Right lobe of liver (tissue), 4 donors: ENCODE data around the gene BCL2.

ENCODE experiments used
- POLR2A ChIP-seq: fragments of 450-650 bp; IDR thresholded peaks from one replicate; pipeline ENCODE4 v1.6.1; 2017; ENCODE audit warnings: antibody characterized with exemption, mild to moderate bottlenecking
- TF ChIP-seq, protein P1 (sequence below), 4 donors: fragments of 200-600 bp in 3 of 4; fragments of 450-650 bp in 1 of 4; IDR thresholded peaks; one replicate each; pipeline versions ENCODE4 v1.5.1 to v1.8.0; 2016 to 2022; ENCODE audit warnings: antibody characterized with exemption in 4 of 4, mild to moderate bottlenecking in 2 of 4
- donor health status: DM: no; HTN: no; CAD: no.
- donor health status: DM: no; HTN: no; CAD: no.
- donor health status: DM: no; HTN: yes; CAD: no.

GRCh38 chr18:63366213-63367052 is 46.9 kb upstream of the BCL2 start:
- TF ChIP-seq, protein P1, sequence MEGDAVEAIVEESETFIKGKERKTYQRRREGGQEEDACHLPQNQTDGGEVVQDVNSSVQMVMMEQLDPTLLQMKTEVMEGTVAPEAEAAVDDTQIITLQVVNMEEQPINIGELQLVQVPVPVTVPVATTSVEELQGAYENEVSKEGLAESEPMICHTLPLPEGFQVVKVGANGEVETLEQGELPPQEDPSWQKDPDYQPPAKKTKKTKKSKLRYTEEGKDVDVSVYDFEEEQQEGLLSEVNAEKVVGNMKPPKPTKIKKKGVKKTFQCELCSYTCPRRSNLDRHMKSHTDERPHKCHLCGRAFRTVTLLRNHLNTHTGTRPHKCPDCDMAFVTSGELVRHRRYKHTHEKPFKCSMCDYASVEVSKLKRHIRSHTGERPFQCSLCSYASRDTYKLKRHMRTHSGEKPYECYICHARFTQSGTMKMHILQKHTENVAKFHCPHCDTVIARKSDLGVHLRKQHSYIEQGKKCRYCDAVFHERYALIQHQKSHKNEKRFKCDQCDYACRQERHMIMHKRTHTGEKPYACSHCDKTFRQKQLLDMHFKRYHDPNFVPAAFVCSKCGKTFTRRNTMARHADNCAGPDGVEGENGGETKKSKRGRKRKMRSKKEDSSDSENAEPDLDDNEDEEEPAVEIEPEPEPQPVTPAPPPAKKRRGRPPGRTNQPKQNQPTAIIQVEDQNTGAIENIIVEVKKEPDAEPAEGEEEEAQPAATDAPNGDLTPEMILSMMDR (IDR thresholded peaks at IDR 0.05): no peak
- peak; percentile 68 for TF ChIP-seq POLR2A
